MCF 10A (cell line): Measurements from ENCODE around the gene ARHGAP22. TPM values are rescaled to one million over a fixed set of nuclear protein-coding genes. Genes with fewer than 3 reads are reported as not detected.

ENCODE experiments used
- BruUV-seq: library from RNA; stranded (reverse); fragments of 400-500 nt; replicated peaks from 2 replicates; lab custom pipeline; 2021; lab: Mats Ljungman, UMichigan
- CTCF ChIA-PET: fragments of 300-600 bp; sonication (Branson Sonifier 250); formaldehyde crosslinking; extraction: SDS; loops from one replicate; lab custom pipeline; 2021; ENCODE audit warnings: antibody characterized with exemption, inconsistent platforms; lab: Yijun Ruan, JAX
- POLR2A ChIA-PET: fragments of 300-600, 350-650 bp; sonication (Branson Sonifier 250); formaldehyde crosslinking; extraction: SDS; loops from one replicate; lab custom pipeline; 2020; ENCODE audit warnings: antibody characterized with exemption, inconsistent platforms; lab: Yijun Ruan, JAX
- DNase-seq: peaks from one replicate; pipeline ENCODE4 v3.0.0-alpha.2; 2018; ENCODE audit not compliant: unreplicated experiment
- H3K27ac Mint-ChIP-seq: one replicate; pipeline ENCODE4 v1.8.0; 2022; ENCODE audit warnings: mild to moderate bottlenecking, low read depth, mixed read lengths; ENCODE audit not compliant: unreplicated experiment
- H3K27me3 Mint-ChIP-seq: one replicate; pipeline ENCODE4 v1.8.0; 2022; ENCODE audit warnings: mixed read lengths; ENCODE audit not compliant: insufficient read depth, unreplicated experiment
- H3K36me3 Mint-ChIP-seq: one replicate; pipeline ENCODE4 v1.8.0; 2022; ENCODE audit warnings: mild to moderate bottlenecking, moderate library complexity, mixed read lengths; ENCODE audit not compliant: insufficient read depth, unreplicated experiment
- H3K4me1 Mint-ChIP-seq: one replicate; pipeline ENCODE4 v1.8.0; 2022; ENCODE audit warnings: mixed read lengths; ENCODE audit not compliant: insufficient read depth, unreplicated experiment
- H3K4me3 Mint-ChIP-seq: one replicate; pipeline ENCODE4 v1.8.0; 2022; ENCODE audit warnings: mild to moderate bottlenecking, moderate library complexity, mixed read lengths; ENCODE audit not compliant: unreplicated experiment
- H3K9me3 Mint-ChIP-seq: one replicate; pipeline ENCODE4 v1.8.0; 2022; ENCODE audit warnings: mixed read lengths; ENCODE audit not compliant: unreplicated experiment
- CTCF ChIP-seq: fragments of 200-600 bp; IDR thresholded peaks from one replicate; pipeline ENCODE4 v1.8.0; 2022; ENCODE audit warnings: antibody characterized with exemption, mild to moderate bottlenecking; ENCODE audit not compliant: unreplicated experiment
- intact Hi-C: fragments of 100-400 bp; cut with micrococcal nuclease; formaldehyde crosslinking; loops from 2 replicates; pipeline ENCODE4 v1.14.1; 2022
- total RNA-seq: library from RNA; stranded (reverse); gene quantifications from 2 replicates; pipeline ENCODE4 v1.2.3, GENCODE V29; 2022

ARHGAP22 gene
- total RNA-seq, 1 experiment from 2014 or later, result 6.3 TPM

DNA sequence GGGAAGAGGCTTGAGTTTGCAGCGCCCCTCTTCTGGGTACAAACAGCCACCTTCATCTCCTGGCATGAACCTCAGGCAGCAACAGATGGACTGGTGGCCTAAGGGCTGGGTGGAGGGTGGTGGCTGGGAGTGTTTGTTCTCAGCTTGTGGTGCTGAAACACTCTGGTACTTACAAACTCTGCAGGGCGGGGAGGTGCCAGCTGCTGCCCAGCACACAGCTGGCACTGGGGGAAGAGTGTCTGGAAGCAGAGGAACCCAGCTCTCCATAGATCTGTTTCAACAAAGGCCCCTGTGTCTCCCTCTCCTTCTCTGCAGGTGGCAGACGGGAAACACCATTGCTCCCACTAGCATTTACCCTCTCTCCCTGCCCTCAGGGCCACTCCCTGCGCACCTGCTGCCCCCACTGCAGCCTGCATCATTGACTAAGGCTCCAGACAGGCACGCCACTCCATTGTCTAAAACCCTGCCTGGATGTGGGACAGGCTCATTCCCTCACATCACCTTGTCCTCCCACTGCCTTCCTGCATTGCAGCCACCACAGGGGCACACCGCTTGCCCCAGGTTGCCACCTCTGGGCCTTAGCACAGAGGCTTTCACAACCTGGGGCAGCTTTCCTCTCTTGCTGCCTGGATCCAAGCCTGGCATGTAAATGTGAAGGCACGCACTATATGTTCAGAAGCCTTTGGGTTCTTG is 6.5 kb downstream of the ARHGAP22 start:
- no TSS peak for BruUV-seq
- peak overlapping the region; percentile 46 for H3K27ac Mint-ChIP-seq
- no peak overlapping the region for H3K4me3 Mint-ChIP-seq
- ChIA-PET POLR2A (interaction anchor here (0.9 kb wide), 1 partner anchor 57 kb away, joined by 4 read pairs; no protein-coding TSS in a partner anchor), CTCF (interaction anchor here (1.3 to 3.3 kb wide), 4 partner anchors 9 to 58 kb away, joined by 3 to 21 read pairs (median 8); no protein-coding TSS in a partner anchor)
- no peak for TF ChIP-seq CTCF
- H3K27me3 Mint-ChIP-seq, result no peaks in the 10 kb centered on the region
- DNase-seq, result no peak
- peaks cover 24% of the 10 kb centered on the region for H3K4me1 Mint-ChIP-seq
- intact Hi-C loops, result no loop called here
- H3K9me3 Mint-ChIP-seq, result no peaks in the 10 kb centered on the region
- H3K36me3 Mint-ChIP-seq, result no peaks in the 10 kb centered on the region

GRCh38 chr10:48595539-48595932 is 9.3 kb downstream of the ARHGAP22 start:
- no peak for DNase-seq
- intact Hi-C loops, result no loop called here
- no peak for TF ChIP-seq CTCF
- no TSS peak for BruUV-seq
- ChIA-PET POLR2A (no interaction called here), CTCF (interaction anchor here (1.1 to 2.2 kb wide), 4 partner anchors 8 to 61 kb away, joined by 3 to 18 read pairs (median 4); no protein-coding TSS in a partner anchor)
- Mint-ChIP-seq H3K9me3 (no peaks in the 10 kb centered on the region), H3K4me3 (no peak overlapping the region), H3K4me1 (peaks cover 24% of the 10 kb centered on the region), H3K27me3 (no peaks in the 10 kb centered on the region), H3K27ac (no peak overlapping the region), H3K36me3 (no peaks in the 10 kb centered on the region)

GRCh38 chr10:48594803-48595538 is 9.9 kb downstream of the ARHGAP22 start:
- BruUV-seq, result no TSS peak
- intact Hi-C loops, result no loop called here
- no peak for TF ChIP-seq CTCF
- no peak overlapping the region for H3K4me3 Mint-ChIP-seq
- peaks cover 25% of the 10 kb centered on the region for H3K4me1 Mint-ChIP-seq
- no peaks in the 10 kb centered on the region for H3K36me3 Mint-ChIP-seq
- DNase-seq, result no peak
- ChIA-PET CTCF (interaction anchor here (1.1 to 2.2 kb wide), 5 partner anchors 9 to 61 kb away, joined by 3 to 18 read pairs (median 3); no protein-coding TSS in a partner anchor), POLR2A (interaction anchor here (1.4 kb wide), 1 partner anchor 8 kb away, joined by 3 read pairs; no protein-coding TSS in a partner anchor)
- no peaks in the 10 kb centered on the region for H3K27me3 Mint-ChIP-seq
- H3K27ac Mint-ChIP-seq, result no peak overlapping the region
- no peaks in the 10 kb centered on the region for H3K9me3 Mint-ChIP-seq

- ChIA-PET POLR2A (interaction anchor here (1.4 kb wide), 1 partner anchor 9 kb away, joined by 3 read pairs; no protein-coding TSS in a partner anchor), CTCF (interaction anchor here (1.1 to 2.2 kb wide), 5 partner anchors 10 to 62 kb away, joined by 3 to 18 read pairs (median 3); no protein-coding TSS in a partner anchor)
- peaks cover 30% of the 10 kb centered on the region for H3K4me1 Mint-ChIP-seq
- no peak for TF ChIP-seq CTCF
- H3K27me3 Mint-ChIP-seq, result no peaks in the 10 kb centered on the region
- H3K4me3 Mint-ChIP-seq, result no peak overlapping the region
- no TSS peak for BruUV-seq
- no peak overlapping the region for H3K27ac Mint-ChIP-seq
- no peaks in the 10 kb centered on the region for H3K9me3 Mint-ChIP-seq
- DNase-seq, result no peak
- H3K36me3 Mint-ChIP-seq, result no peaks in the 10 kb centered on the region
- intact Hi-C loops, result no loop called here
Observed at GRCh38 chr10:48594371-48594770, 10.5 kb downstream of the ARHGAP22 start.
